ENCODE data around the gene SARS2.

The SARS2 gene

DNA sequence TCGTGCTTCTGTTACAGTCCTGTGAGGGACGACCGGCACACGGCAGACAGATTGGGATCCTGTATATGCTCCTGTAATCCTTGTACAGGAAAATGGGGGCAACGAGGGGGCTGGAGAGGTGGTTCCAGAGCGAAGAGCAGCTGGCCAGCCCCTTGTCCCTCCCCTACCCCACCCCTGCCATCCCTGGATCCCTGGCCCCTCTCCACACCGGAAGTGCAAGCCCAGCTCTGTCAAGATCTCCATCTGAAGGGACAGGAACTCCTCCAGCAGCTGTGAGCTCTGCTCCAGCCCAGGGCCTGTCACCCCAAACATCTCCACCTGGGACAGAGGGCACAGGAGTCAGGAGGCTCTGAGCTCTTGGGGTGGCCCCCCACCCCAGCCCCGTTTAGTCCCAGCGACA lies 13.0 kb downstream of the SARS2 start:
- no peaks in the 10 kb centered on the region for H3K27me3 ChIP-seq (replicated peaks in 2 of 5; ENCODE audit: control insufficient read depth in 4 of 5, insufficient read depth in 5 of 5, low read length in 4 of 5)
- H3K27ac ChIP-seq (ENCODE audit: insufficient read depth in 1 of 2, low read depth in 1 of 2, low read length in 2 of 2, poor library complexity in 1 of 2, severe bottlenecking in 2 of 2) = no peak overlapping the region
- WGBS (ENCODE audit: insufficient coverage) = 91% methylated on average over 9 of the region's 9 CpGs
- CTCF ChIA-PET = interaction anchor here (0.5 to 1.2 kb wide), 3 partner anchors 8 to 731 kb away, joined by 3 to 4 read pairs (median 3); partner anchors contain the start of gene SARS2
- POLR2A ChIA-PET = no interaction called here
- peaks cover 0 to 27% (median 16%) of the 10 kb centered on the region in 4 experiments for H3K36me3 ChIP-seq (ENCODE audit: control insufficient read depth in 4 of 4, insufficient read depth in 4 of 4, low read length in 3 of 4)
- peaks cover 0 to 5% (median 1%) of the 10 kb centered on the region in 4 experiments for H3K4me1 ChIP-seq (ENCODE audit: control extremely low read depth in 1 of 4, control insufficient read depth in 4 of 4, insufficient read depth in 4 of 4, low read length in 3 of 4)
- no peak overlapping the region for H3K4me3 ChIP-seq (ENCODE audit: control insufficient read depth in 1 of 7, extremely low read depth in 1 of 7, insufficient read depth in 4 of 7, low read depth in 2 of 7, low read length in 6 of 7)
- DNase-seq = no peak
- peaks cover 0 to 2% (median 0%) of the 10 kb centered on the region in 5 experiments for H3K9me3 ChIP-seq (ENCODE audit: control extremely low read depth in 1 of 5, control insufficient read depth in 4 of 5, insufficient read depth in 2 of 5, low read depth in 1 of 5, low read length in 4 of 5)

DNA sequence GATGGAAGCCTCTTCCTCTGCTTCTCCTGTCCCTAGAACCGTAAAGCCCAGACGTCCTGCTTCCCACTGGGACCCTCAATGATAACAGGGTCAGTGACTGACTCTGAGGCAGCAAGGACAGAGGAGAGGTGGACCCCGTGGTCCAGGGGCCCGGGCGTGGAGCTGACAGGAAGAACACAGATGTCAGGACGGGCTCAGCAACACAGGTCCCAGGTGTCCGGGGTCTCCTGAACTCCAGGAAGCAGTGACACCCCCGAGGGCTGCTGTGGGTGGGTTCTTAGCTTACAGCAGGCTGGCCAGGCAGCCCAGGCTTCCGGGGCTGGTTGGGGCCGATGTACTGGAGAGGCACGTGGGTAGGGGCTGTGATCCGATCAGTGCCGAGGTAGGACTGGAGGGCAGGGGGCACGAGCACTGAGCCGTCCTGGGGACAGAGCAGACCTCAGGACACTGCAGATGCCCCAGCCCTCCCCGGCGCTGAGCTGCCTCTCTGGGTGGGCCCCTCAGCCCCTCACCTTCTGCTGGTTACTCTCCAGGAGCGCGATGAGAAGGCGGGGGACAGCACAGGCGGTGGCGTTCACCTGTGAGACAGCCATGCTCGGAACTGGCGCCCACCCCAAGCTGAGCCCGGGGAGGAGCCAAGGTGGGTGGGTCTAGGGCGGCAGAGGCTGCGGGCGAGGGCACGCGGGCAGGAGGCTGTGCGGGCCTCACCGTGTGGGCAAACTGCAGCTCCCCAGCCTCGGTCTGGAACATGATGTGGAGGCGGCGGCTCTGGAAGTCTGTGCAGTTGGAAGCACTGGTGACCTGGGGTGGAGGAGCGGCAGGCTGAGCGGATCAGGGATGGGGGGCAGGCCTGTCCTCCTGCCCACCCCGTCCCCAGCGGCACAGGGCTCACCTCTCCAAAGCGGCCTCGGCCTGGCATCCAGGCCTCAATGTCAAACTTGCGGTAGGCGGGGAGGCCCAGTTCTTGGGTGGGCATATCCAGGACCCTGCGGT lies 14.9 kb downstream of the SARS2 start:
- Histone ChIP-seq H3K4me3 (ENCODE audit: control insufficient read depth in 1 of 7, extremely low read depth in 1 of 7, insufficient read depth in 4 of 7, low read depth in 2 of 7, low read length in 6 of 7) (no peak overlapping the region), H3K9me3 (ENCODE audit: control extremely low read depth in 1 of 5, control insufficient read depth in 4 of 5, insufficient read depth in 2 of 5, low read depth in 1 of 5, low read length in 4 of 5) (no peaks in the 10 kb centered on the region), H3K27me3 (replicated peaks in 2 of 5; ENCODE audit: control insufficient read depth in 4 of 5, insufficient read depth in 5 of 5, low read length in 4 of 5) (no peaks in the 10 kb centered on the region), H3K4me1 (ENCODE audit: control extremely low read depth in 1 of 4, control insufficient read depth in 4 of 4, insufficient read depth in 4 of 4, low read length in 3 of 4) (peaks cover 0 to 5% (median 3%) of the 10 kb centered on the region in 4 experiments), H3K36me3 (ENCODE audit: control insufficient read depth in 4 of 4, insufficient read depth in 4 of 4, low read length in 3 of 4) (peaks cover 0 to 14% (median 8%) of the 10 kb centered on the region in 4 experiments), H3K27ac (ENCODE audit: insufficient read depth in 1 of 2, low read depth in 1 of 2, low read length in 2 of 2, poor library complexity in 1 of 2, severe bottlenecking in 2 of 2) (no peak overlapping the region)
- 98% methylated on average over 43 of the region's 44 CpGs for WGBS (ENCODE audit: insufficient coverage)
- POLR2A ChIA-PET = no interaction called here
- DNase-seq = no peak
- CTCF ChIA-PET = interaction anchor here (1.2 to 1.6 kb wide), 2 partner anchors 11 to 15 kb away, joined by 3 read pairs; partner anchors contain the start of genes MRPS12 and SARS2

DNA sequence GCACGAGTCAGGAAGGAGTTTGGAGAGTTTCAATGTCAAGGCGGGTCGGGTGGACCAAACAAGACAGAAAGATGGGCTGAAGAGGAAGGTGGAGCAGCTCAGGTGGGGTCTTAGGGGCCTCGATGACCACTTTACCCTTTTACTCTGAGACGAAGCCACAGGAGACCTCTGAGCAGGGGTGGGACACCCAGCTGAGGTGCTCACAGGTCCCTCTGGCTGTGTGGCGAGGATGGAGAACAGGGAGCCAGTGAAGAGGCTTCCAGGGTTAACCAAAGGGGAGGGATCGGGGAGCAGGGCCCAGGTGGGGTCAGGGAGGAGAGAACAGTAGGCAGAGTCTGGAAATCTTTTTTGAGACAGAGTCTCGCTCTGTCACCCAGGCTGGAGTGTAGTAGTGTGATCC lies 16.6 kb downstream of the SARS2 start:
- 100% methylated on average over 7 of the region's 8 CpGs for WGBS (ENCODE audit: insufficient coverage)
- ChIA-PET POLR2A (no interaction called here), CTCF (interaction anchor here (0.6 to 1.2 kb wide), 2 partner anchors 35 to 302 kb away, joined by 3 read pairs; no protein-coding TSS in a partner anchor)
- Histone ChIP-seq H3K9me3 (ENCODE audit: control extremely low read depth in 1 of 5, control insufficient read depth in 4 of 5, insufficient read depth in 2 of 5, low read depth in 1 of 5, low read length in 4 of 5) (no peaks in the 10 kb centered on the region), H3K4me3 (ENCODE audit: control insufficient read depth in 1 of 7, extremely low read depth in 1 of 7, insufficient read depth in 4 of 7, low read depth in 2 of 7, low read length in 6 of 7) (no peak overlapping the region), H3K4me1 (ENCODE audit: control extremely low read depth in 1 of 4, control insufficient read depth in 4 of 4, insufficient read depth in 4 of 4, low read length in 3 of 4) (peaks cover 0 to 5% (median 3%) of the 10 kb centered on the region in 4 experiments), H3K36me3 (ENCODE audit: control insufficient read depth in 4 of 4, insufficient read depth in 4 of 4, low read length in 3 of 4) (peaks cover 0 to 20% (median 6%) of the 10 kb centered on the region in 4 experiments), H3K27ac (ENCODE audit: insufficient read depth in 1 of 2, low read depth in 1 of 2, low read length in 2 of 2, poor library complexity in 1 of 2, severe bottlenecking in 2 of 2) (no peak overlapping the region), H3K27me3 (replicated peaks in 2 of 5; ENCODE audit: control insufficient read depth in 4 of 5, insufficient read depth in 5 of 5, low read length in 4 of 5) (no peaks in the 10 kb centered on the region)
- no peak for DNase-seq

DNA sequence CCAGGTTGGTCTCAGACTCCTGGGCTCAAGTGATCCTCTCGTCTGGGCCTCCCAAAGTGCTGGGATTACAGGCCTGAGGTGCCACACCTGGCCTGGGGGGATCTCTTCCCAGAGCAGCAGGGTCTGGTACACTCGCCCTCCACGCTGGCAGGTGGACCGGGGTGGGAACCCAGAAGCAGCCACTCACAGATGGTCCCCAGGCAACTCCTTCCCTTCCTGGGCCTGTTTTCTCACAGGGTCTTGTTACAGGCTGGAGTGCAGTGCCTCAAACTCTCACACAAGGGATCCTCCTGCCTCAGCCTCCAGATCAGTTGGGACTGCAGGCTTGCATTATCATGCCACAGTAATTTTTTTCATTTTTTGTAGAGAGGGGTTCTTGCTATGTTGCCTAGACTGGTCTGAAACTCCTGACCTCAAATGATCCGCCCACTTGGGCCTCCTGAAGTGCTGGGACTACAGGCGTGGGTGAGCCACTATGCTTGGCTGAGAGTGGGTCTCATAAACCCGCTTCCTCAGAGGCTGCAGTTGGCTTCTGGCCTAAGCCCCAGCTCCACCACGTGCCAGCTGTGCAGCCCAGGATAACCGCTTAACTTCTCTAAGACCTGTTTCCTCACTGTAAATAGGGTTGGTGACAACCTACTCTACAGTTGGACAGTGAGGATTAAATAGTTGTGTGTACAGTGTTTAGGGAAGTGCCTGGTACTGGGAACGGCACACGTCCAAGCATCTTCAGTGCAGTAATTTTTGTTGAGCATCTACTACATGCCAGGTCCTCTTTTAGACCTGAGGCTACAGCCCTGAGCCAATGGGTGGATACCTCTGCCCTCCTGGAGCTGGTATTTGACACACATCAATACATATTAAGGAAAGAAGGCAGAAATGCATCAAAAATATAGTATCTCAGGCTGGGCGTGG lies 17.7 kb downstream of the SARS2 start:
- Histone ChIP-seq H3K9me3 (ENCODE audit: control extremely low read depth in 1 of 5, control insufficient read depth in 4 of 5, insufficient read depth in 2 of 5, low read depth in 1 of 5, low read length in 4 of 5) (no peaks in the 10 kb centered on the region), H3K27me3 (replicated peaks in 2 of 5; ENCODE audit: control insufficient read depth in 4 of 5, insufficient read depth in 5 of 5, low read length in 4 of 5) (no peaks in the 10 kb centered on the region), H3K36me3 (ENCODE audit: control insufficient read depth in 4 of 4, insufficient read depth in 4 of 4, low read length in 3 of 4) (peaks cover 0 to 26% (median 12%) of the 10 kb centered on the region in 4 experiments), H3K4me1 (ENCODE audit: control extremely low read depth in 1 of 4, control insufficient read depth in 4 of 4, insufficient read depth in 4 of 4, low read length in 3 of 4) (peaks cover 0 to 5% (median 3%) of the 10 kb centered on the region in 4 experiments), H3K27ac (ENCODE audit: insufficient read depth in 1 of 2, low read depth in 1 of 2, low read length in 2 of 2, poor library complexity in 1 of 2, severe bottlenecking in 2 of 2) (no peak overlapping the region), H3K4me3 (ENCODE audit: control insufficient read depth in 1 of 7, extremely low read depth in 1 of 7, insufficient read depth in 4 of 7, low read depth in 2 of 7, low read length in 6 of 7) (no peak overlapping the region)
- POLR2A ChIA-PET = no interaction called here
- DNase-seq = peak in 2 of 3 donors; percentile 58 to 71
- CTCF ChIA-PET = interaction anchor here (1.0 to 1.3 kb wide), 3 partner anchors 12 to 34 kb away, joined by 3 read pairs; no protein-coding TSS in a partner anchor
- WGBS (ENCODE audit: insufficient coverage) = 57% methylated on average over 11 of the region's 12 CpGs

DNA sequence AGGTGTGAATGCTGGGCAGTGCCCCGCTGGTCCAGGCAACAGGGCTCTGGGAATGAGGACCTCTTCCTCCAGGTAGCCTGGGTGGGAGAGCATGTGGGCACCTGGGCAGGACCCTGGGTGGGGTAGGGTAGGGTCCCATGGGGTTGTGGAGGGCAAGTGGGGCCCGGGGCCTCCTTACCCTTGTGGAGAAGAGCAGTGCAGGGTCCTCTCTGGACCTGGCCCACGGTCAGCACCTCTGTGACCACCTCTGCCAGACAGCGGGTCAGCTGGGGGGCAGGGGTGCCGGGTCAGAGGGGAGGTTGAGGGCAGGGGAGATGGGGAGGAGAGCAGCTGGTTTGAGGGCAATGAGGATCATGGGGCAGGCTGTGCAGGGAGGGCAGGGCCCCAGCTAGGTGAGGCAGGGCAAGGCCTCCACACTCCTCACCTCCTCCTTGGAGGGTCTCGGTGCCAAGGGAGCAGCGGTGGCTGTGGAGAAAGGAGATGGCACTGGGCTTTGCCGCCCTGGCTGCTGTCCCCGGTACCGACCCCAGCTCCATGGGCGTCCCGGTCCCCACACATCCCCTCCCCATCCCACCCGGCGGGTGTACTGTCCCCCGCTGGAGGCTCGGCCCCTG lies 19.1 kb downstream of the SARS2 start:
- POLR2A ChIA-PET = no interaction called here
- 80% methylated on average over 14 of the region's 16 CpGs for WGBS (ENCODE audit: insufficient coverage)
- CTCF ChIA-PET = interaction anchor here (1.0 to 1.3 kb wide), 2 partner anchors 10 to 14 kb away, joined by 3 read pairs; no protein-coding TSS in a partner anchor

DNA sequence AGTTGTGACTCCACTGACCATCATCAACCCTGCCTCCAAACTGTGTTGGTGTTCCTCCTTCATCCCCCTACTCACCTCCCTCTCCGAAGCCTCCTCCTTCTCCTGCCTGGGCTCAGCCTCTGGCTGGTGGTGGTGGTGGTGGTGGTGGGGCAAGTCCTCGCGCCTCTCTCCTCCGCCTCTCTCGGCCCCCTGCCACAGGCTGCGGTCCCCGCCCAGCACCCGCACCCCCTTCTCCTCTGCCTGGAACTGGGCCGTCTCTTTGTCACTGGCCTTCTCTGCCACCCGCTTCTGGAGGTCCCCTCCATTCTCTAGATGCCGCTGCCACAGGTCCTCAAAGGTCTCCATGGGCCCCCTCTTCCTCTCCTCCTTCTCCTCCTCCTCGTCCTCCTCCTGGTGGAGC lies 20.1 kb downstream of the SARS2 start:
- no peaks in the 10 kb centered on the region for H3K9me3 ChIP-seq (ENCODE audit: control extremely low read depth in 1 of 5, control insufficient read depth in 4 of 5, insufficient read depth in 2 of 5, low read depth in 1 of 5, low read length in 4 of 5)
- POLR2A ChIA-PET = no interaction called here
- peaks cover 0 to 38% (median 20%) of the 10 kb centered on the region in 4 experiments for H3K36me3 ChIP-seq (ENCODE audit: control insufficient read depth in 4 of 4, insufficient read depth in 4 of 4, low read length in 3 of 4)
- DNase-seq = no peak
- H3K4me1 ChIP-seq (ENCODE audit: control extremely low read depth in 1 of 4, control insufficient read depth in 4 of 4, insufficient read depth in 4 of 4, low read length in 3 of 4) = peaks cover 0 to 5% (median 3%) of the 10 kb centered on the region in 4 experiments
- WGBS (ENCODE audit: insufficient coverage) = 97% methylated on average over 6 of the region's 12 CpGs
- CTCF ChIA-PET = no interaction called here
- no peaks in the 10 kb centered on the region for H3K27me3 ChIP-seq (replicated peaks in 2 of 5; ENCODE audit: control insufficient read depth in 4 of 5, insufficient read depth in 5 of 5, low read length in 4 of 5)
- no peak overlapping the region for H3K27ac ChIP-seq (ENCODE audit: insufficient read depth in 1 of 2, low read depth in 1 of 2, low read length in 2 of 2, poor library complexity in 1 of 2, severe bottlenecking in 2 of 2)
- no peak overlapping the region for H3K4me3 ChIP-seq (ENCODE audit: control insufficient read depth in 1 of 7, extremely low read depth in 1 of 7, insufficient read depth in 4 of 7, low read depth in 2 of 7, low read length in 6 of 7)

More for the DNA sequence above, 19.1 kb downstream of the SARS2 start:
- Histone ChIP-seq H3K27me3 (replicated peaks in 2 of 5; ENCODE audit: control insufficient read depth in 4 of 5, insufficient read depth in 5 of 5, low read length in 4 of 5) (no peaks in the 10 kb centered on the region), H3K36me3 (ENCODE audit: control insufficient read depth in 4 of 4, insufficient read depth in 4 of 4, low read length in 3 of 4) (peaks cover 0 to 38% (median 21%) of the 10 kb centered on the region in 4 experiments), H3K9me3 (ENCODE audit: control extremely low read depth in 1 of 5, control insufficient read depth in 4 of 5, insufficient read depth in 2 of 5, low read depth in 1 of 5, low read length in 4 of 5) (no peaks in the 10 kb centered on the region), H3K4me1 (ENCODE audit: control extremely low read depth in 1 of 4, control insufficient read depth in 4 of 4, insufficient read depth in 4 of 4, low read length in 3 of 4) (peaks cover 0 to 5% (median 3%) of the 10 kb centered on the region in 4 experiments), H3K4me3 (ENCODE audit: control insufficient read depth in 1 of 7, extremely low read depth in 1 of 7, insufficient read depth in 4 of 7, low read depth in 2 of 7, low read length in 6 of 7) (no peak overlapping the region), H3K27ac (ENCODE audit: insufficient read depth in 1 of 2, low read depth in 1 of 2, low read length in 2 of 2, poor library complexity in 1 of 2, severe bottlenecking in 2 of 2) (no peak overlapping the region)
- DNase-seq = no peak
